HEK293 (cell line): ENCODE data around the gene PCOLCE2.
"Not testable (repeated sequence)": the region's sequence is repeated elsewhere in the genome, so short reads cannot be mapped to it uniquely, and the experiment has no call there.

ENCODE experiments used
- CTCF ChIA-PET: fragments of 350-600 bp; formaldehyde crosslinking; extraction: SDS; loops from one replicate; lab custom pipeline; 2021; ENCODE audit warnings: antibody characterized with exemption; lab: Yijun Ruan, JAX
- POLR2A ChIA-PET: fragments of 300-600 bp; formaldehyde crosslinking; extraction: SDS; loops from one replicate; lab custom pipeline; 2020; ENCODE audit warnings: antibody characterized with exemption, inconsistent platforms; lab: Yijun Ruan, JAX
- H3K27ac ChIP-seq: fragments of 200-500 bp; sonication (Bioruptor generic); 2 replicates; pipeline ENCODE4 v1.5.1; 2014; ENCODE audit warnings: low read depth, low read length, control low read depth, inconsistent platforms; ENCODE audit errors: extremely low read depth
- H3K36me3 ChIP-seq, 2 experiments: fragments of 200-500 bp in 1 of 2; sonication (Bioruptor generic) in 1 of 2; 1 replicate in 1 of 2; 2 replicates in 1 of 2; pipeline ENCODE4 v1.5.1; 2014 to 2017; ENCODE audit warnings: inconsistent platforms in 2 of 2, low read length in 2 of 2; ENCODE audit not compliant: control insufficient read depth in 2 of 2, insufficient read depth in 1 of 2
- H3K4me1 ChIP-seq: fragments of 200-500 bp; sonication (Bioruptor generic); 2 replicates; pipeline ENCODE4 v1.5.1; 2014; ENCODE audit warnings: mild to moderate bottlenecking, low read length, inconsistent platforms; ENCODE audit not compliant: control insufficient read depth, insufficient read depth
- H3K4me3 ChIP-seq: 2 replicates; pipeline ENCODE4 v1.5.1; 2011; ENCODE audit warnings: low read depth, mild to moderate bottlenecking, control low read depth, low read length, moderate library complexity
- H3K9me3 ChIP-seq: fragments of 200-500 bp; sonication (Bioruptor generic); 2 replicates; pipeline ENCODE4 v1.5.1; 2014; ENCODE audit warnings: low read depth, low read length, inconsistent platforms; ENCODE audit not compliant: control insufficient read depth, insufficient read depth
- BCL11A ChIP-seq: fragments of 450-650 bp; formaldehyde crosslinking; IDR thresholded peaks from 2 replicates; pipeline ENCODE4 v1.5.1; 2016; ENCODE audit warnings: low read depth, missing biosample characterization, missing genetic modification characterization
- GLIS1 ChIP-seq: fragments of 450-650 bp; formaldehyde crosslinking; IDR thresholded peaks from 2 replicates; pipeline ENCODE4 v1.5.1; 2016; ENCODE audit warnings: missing biosample characterization, missing genetic modification characterization
- KLF7 ChIP-seq: fragments of 450-650 bp; formaldehyde crosslinking; IDR thresholded peaks from 2 replicates; pipeline ENCODE4 v1.5.1; 2016; ENCODE audit warnings: missing biosample characterization, missing genetic modification characterization, borderline replicate concordance
- KLF9 ChIP-seq: fragments of 450-650 bp; formaldehyde crosslinking; IDR thresholded peaks from 2 replicates; pipeline ENCODE4 v1.5.1; 2016; ENCODE audit warnings: missing biosample characterization, missing genetic modification characterization, low read depth
- PRDM10 ChIP-seq: fragments of 450-650 bp; formaldehyde crosslinking; IDR thresholded peaks from 2 replicates; pipeline ENCODE4 v1.5.1; 2016; ENCODE audit warnings: missing biosample characterization, missing genetic modification characterization
- YY2 ChIP-seq: fragments of 450-650 bp; formaldehyde crosslinking; IDR thresholded peaks from 2 replicates; pipeline ENCODE4 v1.5.1; 2016; ENCODE audit warnings: missing biosample characterization, missing genetic modification characterization
- ZBTB8A ChIP-seq: fragments of 450-650 bp; formaldehyde crosslinking; IDR thresholded peaks from 2 replicates; pipeline ENCODE4 v1.5.1; 2016; ENCODE audit warnings: missing biosample characterization, missing genetic modification characterization
- ZNF302 ChIP-seq: fragments of 450-650 bp; formaldehyde crosslinking; IDR thresholded peaks from 2 replicates; pipeline ENCODE4 v1.5.1; 2016; ENCODE audit warnings: missing biosample characterization, missing genetic modification characterization, low read depth
- ZNF433 ChIP-seq: fragments of 450-650 bp; formaldehyde crosslinking; IDR thresholded peaks from 2 replicates; pipeline ENCODE4 v1.5.1; 2016; ENCODE audit warnings: missing biosample characterization, missing genetic modification characterization, low read depth
- ZNF488 ChIP-seq: fragments of 450-650 bp; formaldehyde crosslinking; IDR thresholded peaks from 2 replicates; pipeline ENCODE4 v1.5.1; 2016; ENCODE audit warnings: missing biosample characterization, missing genetic modification characterization
- ZNF544 ChIP-seq: fragments of 450-650 bp; formaldehyde crosslinking; IDR thresholded peaks from 2 replicates; pipeline ENCODE4 v1.5.0; 2017; ENCODE audit warnings: missing biosample characterization, missing genetic modification characterization
- ZNF561 ChIP-seq: fragments of 450-650 bp; IDR thresholded peaks from 2 replicates; pipeline ENCODE4 v1.5.1; 2018; ENCODE audit warnings: missing biosample characterization, missing genetic modification characterization, borderline replicate concordance
- ZNF571 ChIP-seq: fragments of 450-650 bp; formaldehyde crosslinking; IDR thresholded peaks from 2 replicates; pipeline ENCODE4 v1.5.0; 2017; ENCODE audit warnings: missing biosample characterization, missing genetic modification characterization
- ZNF664 ChIP-seq: fragments of 450-650 bp; formaldehyde crosslinking; IDR thresholded peaks from 2 replicates; pipeline ENCODE4 v1.5.1; 2016; ENCODE audit warnings: missing biosample characterization, missing genetic modification characterization
- ZNF707 ChIP-seq: fragments of 450-650 bp; formaldehyde crosslinking; IDR thresholded peaks from 2 replicates; pipeline ENCODE4 v1.5.1; 2016; ENCODE audit warnings: missing biosample characterization, missing genetic modification characterization
- ZNF785 ChIP-seq: fragments of 450-650 bp; formaldehyde crosslinking; IDR thresholded peaks from 2 replicates; pipeline ENCODE4 v1.5.1; 2016; ENCODE audit warnings: missing biosample characterization, missing genetic modification characterization
- ZNF830 ChIP-seq: fragments of 450-650 bp; IDR thresholded peaks from 2 replicates; pipeline ENCODE4 v1.5.0; 2018; ENCODE audit warnings: missing biosample characterization, missing genetic modification characterization, low read depth, mild to moderate bottlenecking, moderate library complexity

Gene PCOLCE2

DNA sequence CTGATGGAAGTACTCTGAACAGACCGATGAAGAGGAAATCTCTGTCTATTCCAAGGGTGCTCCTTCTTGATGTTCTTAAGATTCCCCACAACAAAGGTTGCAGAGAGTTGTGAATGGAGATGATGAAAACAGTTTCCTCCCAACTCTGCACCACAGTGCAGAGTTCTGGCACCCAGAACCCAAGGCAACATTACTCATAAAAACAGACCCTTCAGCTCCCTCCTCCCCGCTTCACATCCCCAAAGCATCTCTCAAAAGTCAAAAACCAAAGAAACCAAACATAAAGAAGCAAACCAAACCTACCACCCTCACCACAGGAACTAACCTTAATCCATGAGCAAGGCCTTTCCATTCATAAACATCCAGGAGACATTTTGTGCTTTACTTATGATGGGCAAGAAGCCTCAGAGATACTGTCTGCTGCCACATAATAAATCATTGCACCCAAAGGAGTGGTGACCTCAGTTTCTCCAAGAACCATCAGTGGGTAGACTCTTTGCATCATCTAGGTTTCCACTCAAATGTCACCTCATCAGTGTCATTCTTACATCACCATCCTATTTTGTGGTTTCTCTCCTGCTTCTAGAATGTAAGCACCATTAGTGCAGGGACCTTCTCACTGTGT, 13.2 kb downstream of the PCOLCE2 start:
- POLR2A ChIA-PET = no interaction called here
- Histone ChIP-seq H3K36me3 (no peaks in the 10 kb centered on the region), H3K9me3 (no peaks in the 10 kb centered on the region), H3K4me3 (no peak overlapping the region), H3K27ac (no peak overlapping the region), H3K4me1 (no peaks in the 10 kb centered on the region)
- no peak for TF ChIP-seq BCL11A (tag by site-specific recombination)
- no peak for TF ChIP-seq YY2 (tag by site-specific recombination)
- TF ChIP-seq ZNF302 (tag by site-specific recombination) = no peak
- CTCF ChIA-PET = interaction anchor here (0.6 to 0.8 kb wide), 2 partner anchors 10 to 1387 kb away, joined by 3 to 4 read pairs; no protein-coding TSS in a partner anchor

DNA sequence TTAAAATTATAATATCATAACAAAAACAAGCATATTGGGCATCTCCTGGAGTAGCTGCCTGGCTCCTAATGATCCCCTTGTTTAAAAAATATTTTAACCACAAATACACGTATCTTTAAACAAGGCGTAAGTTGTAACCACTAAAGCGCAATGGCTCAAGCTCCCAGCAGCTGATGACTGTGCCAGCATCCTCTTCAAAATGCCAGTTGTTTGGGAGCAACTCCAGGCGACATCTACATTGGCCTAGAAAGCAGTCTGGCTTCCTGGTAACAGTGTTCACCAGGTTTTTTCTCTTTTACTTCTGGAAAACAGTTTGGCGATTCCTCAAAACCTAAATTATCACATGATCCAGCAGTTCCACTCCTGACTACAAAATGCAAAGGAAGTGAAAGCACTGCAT, 13.8 kb downstream of the PCOLCE2 start:
- no peak overlapping the region for H3K4me3 ChIP-seq
- H3K4me1 ChIP-seq = no peaks in the 10 kb centered on the region
- ChIA-PET CTCF (interaction anchor here (0.6 to 1.0 kb wide), 3 partner anchors 10 to 1386 kb away, joined by 3 to 4 read pairs (median 3); no protein-coding TSS in a partner anchor), POLR2A (no interaction called here)
- TF ChIP-seq ZNF433 (no peak), ZNF707 (no peak), ZBTB8A (no peak), KLF9 (tag by site-specific recombination) (no peak), PRDM10 (tag by site-specific recombination) (no peak), ZNF488 (no peak), ZNF664 (tag by site-specific recombination) (no peak), ZNF544 (tag by site-specific recombination) (no peak), GLIS1 (tag by site-specific recombination) (no peak), KLF7 (tag by site-specific recombination) (no peak), ZNF830 (tag by site-specific recombination) (no peak), ZNF785 (tag by site-specific recombination) (no peak), ZNF571 (tag by site-specific recombination) (no peak), ZNF561 (tag by site-specific recombination) (no peak)
- no peaks in the 10 kb centered on the region for H3K9me3 ChIP-seq
- H3K27ac ChIP-seq = no peak overlapping the region
- no peaks in the 10 kb centered on the region for H3K36me3 ChIP-seq

GRCh38 chr3:142868382-142868781, 20.5 kb downstream of the PCOLCE2 start:
- POLR2A ChIA-PET, H3K4me3 ChIP-seq, H3K36me3 ChIP-seq, H3K9me3 ChIP-seq, CTCF ChIA-PET, H3K27ac ChIP-seq, H3K4me1 ChIP-seq: not testable (repeated sequence)
